CD4-positive, alpha-beta T cell treated with Interleukin-2 at 100 ng/mL for 4 hours (primary cell): ENCODE measurements around the gene PPT2.
"Not testable (repeated sequence)": the region's sequence is repeated elsewhere in the genome, so short reads cannot be mapped to it uniquely, and the experiment has no call there.

Experiments
- DNase-seq: peaks from one replicate; pipeline ENCODE4 v3.0.0-alpha.2; 2020; ENCODE audit warnings: low spot score

PPT2 gene

DNA sequence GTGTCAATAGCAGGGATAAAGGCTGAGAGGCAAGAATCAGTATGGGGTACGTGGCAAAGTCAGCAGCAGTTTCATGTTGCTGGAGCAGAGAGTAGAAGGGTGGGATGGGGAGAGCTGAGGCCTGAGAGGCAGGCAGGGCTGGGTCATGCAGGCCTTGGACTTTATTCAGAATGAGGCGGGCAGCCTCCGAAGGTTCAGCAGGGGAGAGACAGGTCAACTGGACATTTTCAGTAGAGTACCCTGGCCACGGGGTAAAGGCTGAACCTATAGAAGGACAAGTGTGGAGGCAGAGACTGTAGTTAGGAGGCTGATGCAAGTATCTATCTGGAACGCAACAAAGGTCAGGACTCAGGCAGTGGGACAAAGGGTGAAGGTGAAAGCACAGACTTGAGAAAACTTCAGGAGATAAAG lies 56.3 kb downstream of the PPT2 start:
- DNase-seq = no peak

GRCh38 chr6:32211432-32211831 lies 57.5 kb downstream of the PPT2 start:
- DNase-seq = not testable (repeated sequence)

GRCh38 chr6:32212076-32212760 lies 58.3 kb downstream of the PPT2 start:
- no peak for DNase-seq
